Gastrocnemius medialis (tissue), 4 donors: ENCODE measurements around the gene CTXN3.

Experiments
- POLR2A ChIP-seq, 2 donors: fragments of 450-650 bp; IDR thresholded peaks; one replicate each; pipeline ENCODE4 v1.6.1; 2017; ENCODE audit warnings: antibody characterized with exemption in 2 of 2, mild to moderate bottlenecking in 2 of 2, moderate library complexity in 2 of 2
- TF ChIP-seq, protein P1 (sequence below), 5 experiments: fragments of 450-650 bp in 3 of 5; fragments of 200-600 bp in 2 of 5; sonication (generic) in 2 of 5; IDR thresholded peaks in 4 of 5; conservative IDR thresholded peaks in 1 of 5; 1 replicate in 4 of 5; 2 replicates in 1 of 5; pipeline ENCODE4 v1.5.1; 2016 to 2019; ENCODE audit warnings: antibody characterized with exemption in 5 of 5, mild to moderate bottlenecking in 3 of 5, moderate library complexity in 3 of 5

DNA sequence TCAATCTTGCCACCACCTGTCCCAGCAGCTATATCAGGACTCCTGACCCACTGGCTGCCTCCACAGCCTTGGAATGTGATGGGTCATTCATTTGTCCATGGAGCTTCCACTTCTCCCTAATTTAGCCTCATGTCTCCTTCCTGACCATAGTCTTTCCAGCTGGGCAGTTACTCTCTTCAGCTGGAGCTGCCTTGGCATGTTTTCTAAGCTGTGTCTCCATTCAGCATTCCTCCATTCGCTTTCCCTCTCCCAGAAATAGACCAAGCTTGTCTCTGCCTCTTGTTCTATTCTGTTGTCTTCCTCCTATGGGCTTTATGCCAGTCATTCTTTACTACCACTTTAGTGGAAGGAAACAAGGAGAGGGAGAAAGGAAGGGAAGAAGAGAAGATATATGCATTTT is 5.3 kb upstream of the CTXN3 start:
- TF ChIP-seq, protein P1, sequence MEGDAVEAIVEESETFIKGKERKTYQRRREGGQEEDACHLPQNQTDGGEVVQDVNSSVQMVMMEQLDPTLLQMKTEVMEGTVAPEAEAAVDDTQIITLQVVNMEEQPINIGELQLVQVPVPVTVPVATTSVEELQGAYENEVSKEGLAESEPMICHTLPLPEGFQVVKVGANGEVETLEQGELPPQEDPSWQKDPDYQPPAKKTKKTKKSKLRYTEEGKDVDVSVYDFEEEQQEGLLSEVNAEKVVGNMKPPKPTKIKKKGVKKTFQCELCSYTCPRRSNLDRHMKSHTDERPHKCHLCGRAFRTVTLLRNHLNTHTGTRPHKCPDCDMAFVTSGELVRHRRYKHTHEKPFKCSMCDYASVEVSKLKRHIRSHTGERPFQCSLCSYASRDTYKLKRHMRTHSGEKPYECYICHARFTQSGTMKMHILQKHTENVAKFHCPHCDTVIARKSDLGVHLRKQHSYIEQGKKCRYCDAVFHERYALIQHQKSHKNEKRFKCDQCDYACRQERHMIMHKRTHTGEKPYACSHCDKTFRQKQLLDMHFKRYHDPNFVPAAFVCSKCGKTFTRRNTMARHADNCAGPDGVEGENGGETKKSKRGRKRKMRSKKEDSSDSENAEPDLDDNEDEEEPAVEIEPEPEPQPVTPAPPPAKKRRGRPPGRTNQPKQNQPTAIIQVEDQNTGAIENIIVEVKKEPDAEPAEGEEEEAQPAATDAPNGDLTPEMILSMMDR (IDR thresholded peaks at IDR 0.05 in 4 of 5, conservative IDR thresholded peaks at IDR 0.05 in 1 of 5), result no peak
- no peak for TF ChIP-seq POLR2A (IDR thresholded peaks at IDR 0.05)
